Neural progenitor cell (in vitro differentiated cells): ENCODE measurements around the gene FAIM2. TPM values are rescaled to one million over a fixed set of nuclear protein-coding genes. Genes with fewer than 3 reads are reported as not detected.
"Not testable (repeated sequence)": the region's sequence is repeated elsewhere in the genome, so short reads cannot be mapped to it uniquely, and the experiment has no call there.

ENCODE experiments used
- DNase-seq: peaks from one replicate; pipeline ENCODE4 v3.0.0-alpha.2; 2016; ENCODE audit warnings: low spot score
- H2AFZ ChIP-seq: fragments of 200-600 bp; sonication (generic); replicated peaks from 2 replicates; pipeline ENCODE4 v1.6.1; 2016; ENCODE audit warnings: antibody characterized with exemption
- H3F3A ChIP-seq: fragments of 200-600 bp; sonication (generic); 2 replicates; pipeline ENCODE4 v1.6.1; 2016; ENCODE audit warnings: antibody characterized with exemption, low read depth
- H3K27ac ChIP-seq: fragments of 200-600 bp; sonication (generic); 2 replicates; pipeline ENCODE4 v1.5.1; 2016; ENCODE audit warnings: mild to moderate bottlenecking
- H3K27me3 ChIP-seq: fragments of 200-600 bp; sonication (generic); 2 replicates; pipeline ENCODE4 v1.6.1; 2016; ENCODE audit warnings: mild to moderate bottlenecking, moderate library complexity
- H3K36me3 ChIP-seq: fragments of 200-600 bp; sonication (generic); 2 replicates; pipeline ENCODE4 v1.5.1; 2016
- H3K4me1 ChIP-seq: fragments of 200-600 bp; sonication (generic); 2 replicates; pipeline ENCODE4 v1.6.1; 2016; ENCODE audit warnings: mixed run types
- H3K4me2 ChIP-seq: fragments of 200-600 bp; sonication (generic); 2 replicates; pipeline ENCODE4 v1.6.1; 2016
- H3K4me3 ChIP-seq: fragments of 200-600 bp; sonication (generic); 2 replicates; pipeline ENCODE4 v1.5.1; 2016
- H3K79me2 ChIP-seq: fragments of 200-600 bp; sonication (generic); 2 replicates; pipeline ENCODE4 v1.6.1; 2016; ENCODE audit warnings: low read depth
- H3K9ac ChIP-seq: fragments of 200-600 bp; sonication (generic); 2 replicates; pipeline ENCODE4 v1.6.1; 2016
- H3K9me3 ChIP-seq: fragments of 200-600 bp; sonication (generic); 2 replicates; pipeline ENCODE4 v1.5.1; 2016; ENCODE audit warnings: low read depth
- H4K20me1 ChIP-seq: fragments of 200-600 bp; sonication (generic); 2 replicates; pipeline ENCODE4 v1.6.1; 2016; ENCODE audit warnings: low read depth
- H3K27ac Mint-ChIP-seq: 3 replicates; pipeline ENCODE4 v1.8.0; 2021; ENCODE audit warnings: mixed read lengths
- H3K27me3 Mint-ChIP-seq: 2 replicates; pipeline ENCODE4 v1.8.0; 2022; ENCODE audit warnings: low read depth, mild to moderate bottlenecking, inconsistent platforms, moderate library complexity, mixed read lengths; ENCODE audit not compliant: insufficient read depth
- H3K36me3 Mint-ChIP-seq: 3 replicates; pipeline ENCODE4 v1.8.0; 2021; ENCODE audit warnings: mixed read lengths
- H3K4me1 Mint-ChIP-seq: 3 replicates; pipeline ENCODE4 v1.8.0; 2021; ENCODE audit warnings: mixed read lengths
- H3K4me3 Mint-ChIP-seq: 3 replicates; pipeline ENCODE4 v1.8.0; 2021; ENCODE audit warnings: mild to moderate bottlenecking, moderate library complexity, mixed read lengths
- H3K9me3 Mint-ChIP-seq: 3 replicates; pipeline ENCODE4 v1.8.0; 2020; ENCODE audit warnings: mixed read lengths
- CTCF ChIP-seq: fragments of 200-600 bp; sonication (generic); IDR thresholded peaks from 2 replicates; pipeline ENCODE4 v1.5.1; 2017; ENCODE audit warnings: antibody characterized with exemption, mild to moderate bottlenecking
- EZH2 ChIP-seq: fragments of 200-600 bp; sonication (generic); IDR thresholded peaks from 2 replicates; pipeline ENCODE4 v1.6.1; 2017; ENCODE audit warnings: antibody characterized with exemption, mild to moderate bottlenecking, moderate library complexity
- EZH2phosphoT487 ChIP-seq: fragments of 200-600 bp; sonication (generic); IDR thresholded peaks from 2 replicates; pipeline ENCODE4 v1.6.1; 2017; ENCODE audit warnings: antibody characterized with exemption
- total RNA-seq: library from RNA; depleted of rRNA; stranded (reverse); fragments of >200 nt; gene quantifications from 2 replicates; pipeline ENCODE4 v1.2.3, GENCODE V29; 2015; ENCODE audit warnings: low replicate concordance

FAIM2 gene
- total RNA-seq, 1 donor from 2014 or later: 0.39 TPM

- Histone ChIP-seq H3K27ac (no peak overlapping the region), H3K36me3 (no peaks in the 10 kb centered on the region)
Observed at GRCh38 chr12:49881415-49882247, 22.1 kb downstream of the FAIM2 start.

DNA sequence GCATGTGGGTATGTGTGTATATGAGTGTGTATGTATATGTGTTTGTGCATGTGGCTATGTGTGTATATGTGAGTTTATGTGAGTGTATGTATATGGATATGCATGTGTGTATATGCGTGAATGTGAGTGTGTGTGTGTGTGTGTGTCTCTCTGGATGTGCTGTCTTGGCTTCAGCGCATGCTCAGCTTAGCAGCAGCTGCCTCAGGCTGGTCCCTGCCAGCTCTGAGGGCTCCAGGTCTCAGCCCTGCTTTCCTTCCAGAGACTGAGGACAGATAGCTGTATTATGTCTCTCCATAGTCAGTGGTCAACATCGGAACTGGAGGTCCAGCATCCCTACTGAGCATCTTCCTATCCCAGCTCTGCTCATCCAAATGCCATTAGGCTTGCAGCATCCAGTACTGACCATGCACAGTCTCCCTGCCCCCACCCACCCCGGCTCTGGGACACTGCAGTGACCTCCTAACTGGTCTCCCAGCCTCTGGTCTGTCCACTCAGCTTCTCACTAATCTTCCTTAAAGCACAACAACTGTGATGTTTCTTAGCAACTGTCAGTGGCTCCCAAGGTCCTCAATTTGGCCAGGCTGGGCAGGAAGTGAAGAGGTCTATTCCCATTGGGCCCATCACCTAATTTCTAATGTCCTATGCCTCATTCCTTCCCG is 22.8 kb downstream of the FAIM2 start:
- TF ChIP-seq EZH2phosphoT487 (no peak), CTCF (no peak), EZH2 (no peak)

More at GRCh38 chr12:49881415-49882247, 22.1 kb downstream of the FAIM2 start:
- Mint-ChIP-seq H3K36me3 (no peaks in the 10 kb centered on the region), H3K4me1 (peaks cover 43% of the 10 kb centered on the region), H3K27me3 (peaks cover 39% of the 10 kb centered on the region), H3K9me3 (peaks cover 24% of the 10 kb centered on the region), H3K27ac (peak overlapping the region; percentile 51), H3K4me3 (no peak overlapping the region)
- Histone ChIP-seq H3K4me2 (peak overlapping the region; percentile 72), H3K9me3 (no peaks in the 10 kb centered on the region), H3F3A (peaks cover 69% of the 10 kb centered on the region), H2AFZ (no peak overlapping the region), H3K9ac (no peak overlapping the region), H3K4me1 (peaks cover 44% of the 10 kb centered on the region), H3K27me3 (no peaks in the 10 kb centered on the region), H3K4me3 (peak overlapping the region; percentile 13), H3K79me2 (no peaks in the 10 kb centered on the region), H4K20me1 (no peaks in the 10 kb centered on the region)
- no peak for TF ChIP-seq EZH2phosphoT487
- no peak for DNase-seq

DNA sequence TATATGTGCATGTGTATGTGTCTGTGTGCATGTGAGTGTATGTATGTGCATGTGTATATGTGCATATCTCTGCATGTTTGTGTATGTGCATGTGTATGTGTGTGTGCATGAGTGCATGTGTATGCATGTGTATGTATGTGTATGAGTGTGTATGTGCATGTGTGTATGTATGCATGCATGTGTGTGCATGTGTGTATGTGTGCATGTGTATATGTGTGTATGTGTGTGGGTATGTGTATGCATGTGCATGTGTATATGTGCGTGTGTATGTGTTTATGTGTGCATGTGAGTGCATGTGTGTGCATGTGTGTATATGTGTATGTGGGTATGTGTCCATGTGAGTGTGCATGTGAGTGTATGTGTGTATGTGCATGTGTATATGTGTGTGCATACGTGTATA is 24.6 kb downstream of the FAIM2 start:
- not testable (repeated sequence) for H3K9ac ChIP-seq, H3K36me3 Mint-ChIP-seq, H3K27ac Mint-ChIP-seq, H3K4me2 ChIP-seq, H3K79me2 ChIP-seq, H2AFZ ChIP-seq, H3K4me3 ChIP-seq, H3K36me3 ChIP-seq, H3K27ac ChIP-seq, H4K20me1 ChIP-seq, H3K27me3 ChIP-seq, H3K9me3 ChIP-seq, DNase-seq
- H3K4me3 Mint-ChIP-seq: peak overlapping the region; percentile 44
- H3K9me3 Mint-ChIP-seq: peaks cover 24% of the 10 kb centered on the region
- Histone ChIP-seq H3K4me1 (peaks cover 27% of the 10 kb centered on the region), H3F3A (peaks cover 68% of the 10 kb centered on the region)
- peaks cover 25% of the 10 kb centered on the region for H3K4me1 Mint-ChIP-seq
- peaks cover 34% of the 10 kb centered on the region for H3K27me3 Mint-ChIP-seq

More for the DNA sequence above, 22.8 kb downstream of the FAIM2 start:
- Mint-ChIP-seq H3K36me3 (no peaks in the 10 kb centered on the region), H3K4me3 (peak overlapping the region; percentile 46), H3K4me1 (peaks cover 39% of the 10 kb centered on the region), H3K27me3 (peaks cover 39% of the 10 kb centered on the region), H3K9me3 (peaks cover 24% of the 10 kb centered on the region), H3K27ac (peak overlapping the region; percentile 4)
- H3F3A ChIP-seq: peaks cover 69% of the 10 kb centered on the region
- no peaks in the 10 kb centered on the region for H4K20me1 ChIP-seq
- H2AFZ ChIP-seq: no peak overlapping the region
- no peak overlapping the region for H3K4me3 ChIP-seq
- no peak overlapping the region for H3K9ac ChIP-seq
- H3K9me3 ChIP-seq: no peaks in the 10 kb centered on the region
- H3K27ac ChIP-seq: no peak overlapping the region
- H3K36me3 ChIP-seq: no peaks in the 10 kb centered on the region
- H3K27me3 ChIP-seq: no peaks in the 10 kb centered on the region
- H3K4me2 ChIP-seq: peak overlapping the region; percentile 72
- DNase-seq: no peak
- H3K79me2 ChIP-seq: no peaks in the 10 kb centered on the region
- peaks cover 44% of the 10 kb centered on the region for H3K4me1 ChIP-seq

DNA sequence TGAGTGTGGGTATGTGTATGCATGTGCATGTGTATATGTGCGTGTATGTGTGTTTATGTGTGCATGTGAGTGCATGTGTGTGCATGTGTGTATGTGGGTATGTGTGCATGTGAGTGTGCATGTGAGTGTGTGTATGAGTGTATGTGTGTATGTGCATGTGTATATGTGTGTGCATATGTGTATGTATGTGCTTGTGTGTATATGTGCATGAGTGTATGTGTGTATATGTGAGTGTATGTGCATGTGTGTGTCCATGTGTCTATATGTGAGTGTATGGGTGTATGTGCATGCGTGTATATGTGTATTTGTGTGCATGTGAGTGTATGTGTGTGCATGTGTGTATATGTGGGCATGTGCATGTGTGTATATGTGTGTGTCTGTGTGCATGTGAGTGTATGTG is 25.7 kb downstream of the FAIM2 start:
- Histone ChIP-seq H3K36me3 (no peaks in the 10 kb centered on the region), H3K9ac (no peak overlapping the region), H3K9me3 (no peaks in the 10 kb centered on the region), H3K4me2 (no peak overlapping the region), H4K20me1 (no peaks in the 10 kb centered on the region), H3K27me3 (no peaks in the 10 kb centered on the region), H3F3A (peaks cover 57% of the 10 kb centered on the region), H3K4me1 (peaks cover 19% of the 10 kb centered on the region), H3K4me3 (no peak overlapping the region), H2AFZ (no peak overlapping the region), H3K27ac (no peak overlapping the region), H3K79me2 (no peaks in the 10 kb centered on the region)
- H3K4me3 Mint-ChIP-seq: peak overlapping the region; percentile 1
- peaks cover 33% of the 10 kb centered on the region for H3K27me3 Mint-ChIP-seq
- no peaks in the 10 kb centered on the region for H3K36me3 Mint-ChIP-seq
- H3K9me3 Mint-ChIP-seq: peaks cover 24% of the 10 kb centered on the region
- H3K27ac Mint-ChIP-seq: no peak overlapping the region
- H3K4me1 Mint-ChIP-seq: peaks cover 16% of the 10 kb centered on the region
- TF ChIP-seq EZH2 (no peak), CTCF (no peak), EZH2phosphoT487 (no peak)
- no peak for DNase-seq
